Astrocyte of the spinal cord (primary cell): Measurements from ENCODE around the gene LNPEP.

ENCODE experiments used
- DNase-seq: peaks from one replicate; pipeline ENCODE4 v3.0.0; 2011; ENCODE audit warnings: low read depth, low spot score
- H3K4me3 ChIP-seq: 2 replicates; pipeline ENCODE4 v1.5.1; 2011; ENCODE audit warnings: low read depth, mild to moderate bottlenecking, low read length, moderate library complexity
- CTCF ChIP-seq: IDR thresholded peaks from 2 replicates; pipeline ENCODE4 v1.5.1; 2012; ENCODE audit warnings: low read depth, mild to moderate bottlenecking, low read length, inconsistent platforms
- in situ Hi-C: cut with HindIII; loops from 2 replicates; pipeline ENCODE4 v1.10.0; 2017; ENCODE audit warnings: low sequenced_read_pairs

The LNPEP gene

DNA sequence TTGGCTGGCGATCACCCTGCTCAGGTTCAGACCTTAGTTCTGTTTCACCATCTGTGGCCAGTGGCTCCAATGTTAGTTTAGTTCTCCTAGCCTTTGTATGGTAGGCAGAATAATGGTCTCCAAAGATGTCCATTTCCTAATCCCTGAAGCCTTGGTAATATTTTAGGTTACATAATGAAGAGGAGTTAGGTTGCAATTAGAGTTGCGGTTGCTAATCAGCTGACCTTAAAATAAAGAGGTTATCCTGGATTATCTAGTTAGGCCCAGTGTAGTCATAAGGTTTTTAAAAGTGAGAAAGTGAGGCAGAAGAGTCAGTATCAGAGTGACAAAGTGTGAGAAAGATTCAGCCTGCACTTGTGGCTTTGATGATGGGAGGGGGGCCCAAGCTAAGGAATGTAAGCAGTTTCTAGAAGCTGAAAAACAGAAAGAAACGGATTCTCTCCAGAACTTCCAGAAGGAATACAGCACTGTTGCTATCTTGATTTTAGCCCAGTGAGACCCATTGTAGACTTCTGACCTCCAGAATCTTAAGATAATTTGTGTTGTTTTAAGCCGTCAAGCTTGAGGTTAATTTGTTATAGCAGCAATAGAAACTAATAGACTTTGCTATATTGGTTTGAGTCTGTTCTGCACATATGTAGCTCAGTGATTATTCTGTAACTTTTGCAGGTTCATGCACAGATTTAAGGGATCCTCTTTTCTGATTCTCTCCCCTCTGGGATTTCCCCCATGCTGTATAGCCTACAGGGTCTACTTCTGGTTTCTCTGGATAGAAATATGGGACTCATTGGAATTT lies 21.6 kb downstream of the LNPEP start:
- in situ Hi-C loops: no loop called here
- TF ChIP-seq CTCF: no peak
- H3K4me3 ChIP-seq: no peak overlapping the region
- no peak for DNase-seq

DNA sequence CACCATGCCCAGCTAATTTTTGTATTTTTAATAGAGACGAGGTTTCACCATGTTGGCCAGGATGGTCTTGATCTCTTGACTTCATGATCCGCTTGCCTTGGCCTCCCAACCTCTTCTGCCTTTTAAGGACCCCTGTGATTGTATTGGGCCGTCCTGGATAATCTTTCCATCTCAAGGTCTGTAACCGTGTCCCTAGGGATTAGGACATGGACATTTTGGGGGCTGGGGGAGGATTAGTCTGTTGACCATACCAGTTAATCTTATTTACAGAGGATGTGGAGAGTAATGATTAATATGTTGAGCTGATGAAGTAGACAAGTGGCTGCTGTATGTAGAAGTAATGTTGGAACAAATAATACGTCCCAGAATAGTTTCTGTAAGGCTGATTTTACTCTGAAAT lies 23.1 kb downstream of the LNPEP start:
- in situ Hi-C loops: no loop called here
- DNase-seq: no peak
- no peak overlapping the region for H3K4me3 ChIP-seq
- TF ChIP-seq CTCF: no peak

GRCh38 chr5:96961053-96961452 lies 25.2 kb downstream of the LNPEP start:
- in situ Hi-C loops: no loop called here
- DNase-seq: no peak
- H3K4me3 ChIP-seq: no peak overlapping the region
- TF ChIP-seq CTCF: no peak

DNA sequence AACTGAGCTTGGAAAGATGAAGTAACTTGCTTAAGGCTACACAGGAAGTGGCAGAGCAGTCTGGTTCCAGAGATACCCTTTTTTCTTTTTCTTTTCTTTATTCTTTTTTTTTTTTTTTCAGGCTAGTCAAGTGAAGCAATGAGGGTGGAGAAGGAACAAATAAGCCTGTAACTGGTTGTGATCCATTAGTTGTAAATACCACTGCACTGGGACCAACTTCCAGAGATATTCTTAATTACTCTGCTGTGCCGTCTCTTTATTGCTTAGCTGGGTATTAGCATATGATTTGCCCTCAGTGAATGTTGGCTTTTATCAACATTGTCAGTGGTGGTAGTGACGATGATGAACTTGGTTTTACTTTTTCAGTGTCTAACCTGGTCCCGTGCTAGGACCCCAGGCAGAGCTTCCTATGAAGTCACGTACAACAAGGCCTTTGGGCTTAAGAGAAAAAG lies 26.7 kb downstream of the LNPEP start:
- no peak for DNase-seq
- no peak for TF ChIP-seq CTCF
- no peak overlapping the region for H3K4me3 ChIP-seq
- in situ Hi-C loops: no loop called here

DNA sequence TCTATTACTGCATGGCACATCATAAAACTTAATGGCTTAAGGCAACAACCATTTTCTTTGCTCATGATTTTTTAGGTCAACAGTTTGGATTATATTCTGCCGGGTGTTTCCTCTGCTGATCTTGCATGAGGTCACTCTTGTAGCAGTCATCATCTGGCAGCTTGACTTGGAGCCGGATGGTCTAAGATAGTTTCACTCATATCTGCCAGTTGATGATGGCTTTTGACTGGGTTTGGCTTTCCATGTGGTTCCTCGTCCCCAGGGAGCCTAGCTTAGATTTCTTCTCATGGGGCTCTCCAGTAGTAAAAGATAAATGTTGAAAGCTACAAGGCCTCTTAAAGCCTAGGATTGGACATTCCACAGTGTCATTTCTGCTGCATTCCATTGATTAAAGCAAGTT lies 27.4 kb downstream of the LNPEP start:
- TF ChIP-seq CTCF: no peak
- DNase-seq: peak; percentile 68
- in situ Hi-C loops: no loop called here
- no peak overlapping the region for H3K4me3 ChIP-seq

- in situ Hi-C loops: no loop called here
- no peak for TF ChIP-seq CTCF
- no peak for DNase-seq
- no peak overlapping the region for H3K4me3 ChIP-seq
Observed at GRCh38 chr5:96966801-96967200, 30.9 kb downstream of the LNPEP start.
